HG03097 (cell line): ENCODE results near the gene C11orf42.

Experiments used
- ATAC-seq: cut with Tn5 transposase; IDR thresholded peaks from one replicate; pipeline ENCODE4 v1.9.1; 2021; ENCODE audit not compliant: unreplicated experiment, low FRiP score

C11orf42 gene

DNA sequence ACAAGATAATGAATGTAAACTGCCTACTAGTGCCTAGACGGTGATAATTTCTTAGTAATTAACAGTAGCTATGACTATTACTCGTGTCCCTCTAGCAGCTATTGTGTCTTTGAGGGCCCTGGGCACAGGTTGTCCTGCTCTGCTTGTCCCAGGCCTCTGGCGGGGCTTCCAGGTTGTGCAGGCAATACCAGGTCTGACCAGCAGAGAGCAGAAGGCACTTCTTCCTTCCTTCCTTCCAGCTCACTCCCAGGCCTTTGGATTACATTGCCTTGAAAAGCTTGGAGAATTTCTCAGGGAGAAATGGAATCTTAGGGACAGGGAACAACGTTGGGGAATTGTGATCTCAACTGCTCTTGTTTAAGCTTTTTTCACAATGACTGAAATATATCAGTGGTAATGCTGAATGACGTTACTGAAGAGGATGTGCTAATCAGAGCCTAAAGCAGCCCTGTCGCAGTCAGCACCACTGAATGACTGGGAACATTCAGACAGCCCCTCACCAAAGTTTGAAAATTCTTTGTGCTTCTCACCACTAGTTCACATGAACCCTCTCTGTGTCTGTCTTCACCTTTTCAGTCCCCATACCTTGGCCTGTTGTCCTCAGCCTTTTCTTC, 45.9 kb downstream of the C11orf42 start:
- ATAC-seq = no peak

DNA sequence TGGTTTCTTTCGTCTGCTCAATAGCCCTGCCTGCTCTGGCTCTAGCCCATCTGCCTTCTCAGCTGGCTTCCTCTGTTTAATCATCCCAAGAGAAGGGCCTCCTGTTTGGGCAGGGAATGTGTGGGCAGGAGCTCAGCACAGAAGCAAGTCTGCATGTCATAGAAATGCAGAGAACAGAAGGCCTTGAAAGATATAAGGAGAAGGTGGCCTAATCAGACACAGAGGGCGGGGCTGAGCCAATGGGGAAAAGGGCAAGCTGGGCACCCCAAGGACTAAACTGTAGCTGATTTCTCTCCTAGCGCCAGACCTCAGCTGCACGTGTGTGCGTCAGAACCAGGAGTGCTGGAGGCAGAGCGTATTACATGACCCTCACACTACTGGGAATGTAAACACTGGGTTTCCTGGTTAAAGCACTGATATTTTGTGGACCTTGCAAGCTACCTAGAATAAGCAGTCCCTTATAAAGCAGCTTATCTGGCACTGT, 46.7 kb downstream of the C11orf42 start:
- ATAC-seq = no peak

DNA sequence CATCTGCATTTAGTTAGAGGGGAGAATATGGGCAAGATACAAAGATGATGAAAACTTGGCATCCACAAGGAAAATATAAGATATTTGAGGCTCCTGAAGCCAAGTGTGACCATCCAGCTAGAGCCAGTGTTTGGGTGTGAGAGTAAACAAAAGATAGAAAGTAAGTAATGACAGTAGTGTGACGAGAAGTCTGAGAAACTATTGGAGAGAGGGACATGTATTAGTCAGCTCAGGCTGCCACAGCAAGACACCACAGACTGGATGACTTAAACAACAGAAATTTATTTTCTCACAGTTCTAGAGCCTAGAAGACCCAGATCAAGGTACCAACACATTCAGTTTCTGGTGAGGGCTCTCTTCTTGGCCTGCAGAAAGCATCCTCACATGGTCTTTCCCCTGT, 47.8 kb downstream of the C11orf42 start:
- ATAC-seq = no peak

DNA sequence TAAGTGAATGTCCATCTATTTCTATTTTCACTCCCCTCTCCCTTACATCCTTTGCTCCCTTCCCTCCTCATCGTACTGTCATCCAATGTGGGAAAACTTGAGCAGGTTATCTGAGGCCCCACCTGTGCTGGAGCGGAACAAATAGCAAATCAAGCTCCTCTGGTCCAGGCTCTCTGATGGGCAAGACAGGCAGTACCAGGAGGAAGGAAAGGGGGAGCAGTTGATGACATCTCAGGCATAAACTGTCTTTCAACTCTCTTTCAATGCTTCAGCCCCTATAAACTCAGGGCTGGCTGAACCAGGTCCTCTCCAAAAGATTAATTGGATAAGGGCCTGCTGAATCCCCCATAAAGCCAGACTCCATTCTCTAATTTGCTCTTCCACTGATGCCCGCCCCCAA, 52.8 kb downstream of the C11orf42 start:
- no peak for ATAC-seq

DNA sequence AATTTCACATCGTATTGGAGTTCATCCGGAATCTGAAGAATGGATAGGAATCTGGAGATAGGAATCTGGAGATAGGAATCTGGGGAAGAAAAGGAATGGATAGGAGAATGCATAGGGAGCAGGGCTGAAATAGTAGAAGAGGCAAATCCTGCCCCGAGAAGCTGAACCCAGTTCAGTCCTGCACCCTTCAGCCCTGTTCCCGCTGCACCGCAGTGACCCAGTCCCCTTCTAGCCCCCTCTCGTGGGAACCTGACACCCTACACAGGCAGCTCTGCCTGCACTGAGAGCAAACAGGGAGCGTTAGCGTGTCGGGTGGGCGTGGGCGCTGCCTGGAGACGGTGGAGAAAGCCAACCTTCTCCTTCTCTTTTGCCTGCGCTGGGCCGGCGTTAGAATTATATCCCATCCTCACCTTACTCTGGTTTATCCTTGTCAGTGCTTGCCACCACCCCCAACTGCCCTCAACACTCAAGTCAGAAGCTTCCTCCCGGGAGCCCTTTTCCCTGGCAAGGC, 53.3 kb downstream of the C11orf42 start:
- ATAC-seq = no peak

DNA sequence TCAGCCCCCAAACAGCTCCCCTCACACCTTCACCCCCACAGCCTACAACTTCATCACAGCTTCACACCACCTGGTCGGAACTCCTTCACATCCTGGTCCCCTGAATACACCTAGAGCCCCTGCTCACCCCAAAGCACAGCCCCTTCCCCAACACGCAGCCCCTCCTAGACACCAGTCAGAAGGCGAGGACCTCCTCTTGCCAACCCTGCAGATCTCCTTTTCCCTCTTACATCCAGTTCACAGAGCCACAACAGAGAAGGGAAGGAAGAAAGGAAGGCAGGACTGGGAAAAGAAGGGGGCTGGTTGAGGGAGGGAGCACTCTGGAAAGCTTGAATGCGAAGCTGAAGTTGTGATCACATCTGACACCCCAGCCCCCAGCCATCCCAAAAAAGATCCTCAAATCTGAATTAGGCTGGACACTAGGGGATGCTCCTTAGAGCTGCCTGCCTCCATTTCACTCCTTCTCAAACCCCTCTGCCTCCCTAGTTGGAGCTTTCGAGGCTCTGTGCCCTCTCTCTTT, 54.9 kb downstream of the C11orf42 start:
- ATAC-seq = no peak
